8988T (cell line): ENCODE results near the gene APCDD1.
"Not testable (repeated sequence)": the region's sequence is repeated elsewhere in the genome, so short reads cannot be mapped to it uniquely, and the experiment has no call there.

ENCODE experiments used
- DNase-seq: peaks from one replicate; pipeline ENCODE4 v3.0.0; 2011

APCDD1 gene

GRCh38 chr18:10497206-10497749, 42.8 kb downstream of the APCDD1 start:
- no peak for DNase-seq

GRCh38 chr18:10499230-10499629, 44.8 kb downstream of the APCDD1 start:
- no peak for DNase-seq

- no peak for DNase-seq
These were observed 45.6 kb downstream of the APCDD1 start for GRCh38 chr18:10500038-10500437.

- no peak for DNase-seq
These were observed 50.3 kb downstream of the APCDD1 start for GRCh38 chr18:10504723-10505122.

- not testable (repeated sequence) for DNase-seq
These were observed 51.5 kb downstream of the APCDD1 start for GRCh38 chr18:10505892-10506291.

GRCh38 chr18:10508591-10508990, 54.2 kb downstream of the APCDD1 start:
- no peak for DNase-seq

- DNase-seq: no peak
These were observed 56.8 kb downstream of the APCDD1 start for GRCh38 chr18:10511236-10511635.

- DNase-seq: no peak
These were observed 59.6 kb downstream of the APCDD1 start for GRCh38 chr18:10514082-10514481.

GRCh38 chr18:10514601-10515000, 60.2 kb downstream of the APCDD1 start:
- DNase-seq: no peak

GRCh38 chr18:10515456-10515855, 61.0 kb downstream of the APCDD1 start:
- no peak for DNase-seq

- no peak for DNase-seq
These were observed 61.6 kb downstream of the APCDD1 start for GRCh38 chr18:10516078-10516477.

- DNase-seq: no peak
These were observed 64.3 kb downstream of the APCDD1 start for GRCh38 chr18:10518595-10519255.

GRCh38 chr18:10519366-10519765, 64.9 kb downstream of the APCDD1 start:
- DNase-seq: no peak

GRCh38 chr18:10519999-10520935, 65.8 kb downstream of the APCDD1 start:
- DNase-seq: peak; percentile 53

GRCh38 chr18:10521566-10521965, 67.1 kb downstream of the APCDD1 start:
- DNase-seq: no peak

GRCh38 chr18:10522574-10522973, 68.1 kb downstream of the APCDD1 start:
- no peak for DNase-seq

GRCh38 chr18:10523544-10523943, 69.1 kb downstream of the APCDD1 start:
- no peak for DNase-seq

GRCh38 chr18:10524507-10525370, 70.3 kb downstream of the APCDD1 start:
- no peak for DNase-seq

GRCh38 chr18:10525371-10525691, 70.9 kb downstream of the APCDD1 start:
- DNase-seq: no peak

- DNase-seq: peak; percentile 86
These were observed 71.5 kb downstream of the APCDD1 start, which contains the start of gene NAPG for GRCh38 chr18:10525697-10526560. NAPG (plus strand) TSS chr18:10526027; CDS start chr18:10526103, 76 bp downstream.

GRCh38 chr18:10526561-10526949, 72.1 kb downstream of the APCDD1 start:
- no peak for DNase-seq

GRCh38 chr18:10528439-10528838, 74.0 kb downstream of the APCDD1 start:
- DNase-seq: no peak
